KG1 (cell line): Measurements from ENCODE around the gene MBNL1.
"Not testable (repeated sequence)": the region's sequence is repeated elsewhere in the genome, so short reads cannot be mapped to it uniquely, and the experiment has no call there.

ENCODE experiments used
- DNase-seq: peaks from one replicate; lab custom pipeline; 2025; lab: John Stamatoyannopoulos, UW

Gene MBNL1

GRCh38 chr3:152403632-152404066 is 134.9 kb downstream of the MBNL1 start:
- DNase-seq = no peak

GRCh38 chr3:152404976-152405375 is 136.2 kb downstream of the MBNL1 start:
- DNase-seq = no peak

- DNase-seq = no peak
These were observed 137.4 kb downstream of the MBNL1 start for GRCh38 chr3:152405915-152406802.

- no peak for DNase-seq
These were observed 144.5 kb downstream of the MBNL1 start for GRCh38 chr3:152413240-152413639.

- DNase-seq = no peak
These were observed 148.3 kb downstream of the MBNL1 start for GRCh38 chr3:152416808-152417580.

GRCh38 chr3:152419748-152420147 is 151.0 kb downstream of the MBNL1 start:
- no peak for DNase-seq

- no peak for DNase-seq
These were observed 152.4 kb downstream of the MBNL1 start for GRCh38 chr3:152421162-152421561.

- DNase-seq = no peak
These were observed 157.7 kb downstream of the MBNL1 start for GRCh38 chr3:152426393-152426792.

- no peak for DNase-seq
These were observed 159.8 kb downstream of the MBNL1 start for GRCh38 chr3:152428577-152428976.

- no peak for DNase-seq
These were observed 161.7 kb downstream of the MBNL1 start for GRCh38 chr3:152430223-152431002.

- no peak for DNase-seq
These were observed 165.4 kb downstream of the MBNL1 start for GRCh38 chr3:152434142-152434541.

- DNase-seq = not testable (repeated sequence)
These were observed 166.5 kb downstream of the MBNL1 start for GRCh38 chr3:152435210-152435609.

GRCh38 chr3:152436707-152437590 is 168.2 kb downstream of the MBNL1 start:
- DNase-seq = no peak

- no peak for DNase-seq
These were observed 169.5 kb downstream of the MBNL1 start for GRCh38 chr3:152438181-152438580.

GRCh38 chr3:152438706-152439105 is 170.0 kb downstream of the MBNL1 start:
- DNase-seq = no peak

GRCh38 chr3:152440243-152440642 is 171.5 kb downstream of the MBNL1 start:
- not testable (repeated sequence) for DNase-seq

- DNase-seq = no peak
These were observed 174.7 kb downstream of the MBNL1 start for GRCh38 chr3:152443212-152444023.

GRCh38 chr3:152444029-152444641 is 175.4 kb downstream of the MBNL1 start:
- DNase-seq = no peak

- no peak for DNase-seq
These were observed 176.5 kb downstream of the MBNL1 start for GRCh38 chr3:152445212-152445611.

- DNase-seq = no peak
These were observed 177.8 kb downstream of the MBNL1 start for GRCh38 chr3:152446495-152446894.
